Endothelial cell of umbilical vein (primary cell): ENCODE measurements around the gene TEX12. TPM values are rescaled to one million over a fixed set of nuclear protein-coding genes. Genes with fewer than 3 reads are reported as not detected.

Experiments used
- BruUV-seq: library from RNA; stranded (reverse); fragments of 400-500 nt; replicated peaks from 2 replicates; lab custom pipeline; 2021; lab: Mats Ljungman, UMichigan
- CTCF ChIA-PET: fragments of 300-600, 350-600 bp; sonication (Branson Sonifier 250); formaldehyde crosslinking; loops from one replicate; lab custom pipeline; 2021; ENCODE audit warnings: antibody characterized with exemption, inconsistent platforms; lab: Charles Lee
- POLR2A ChIA-PET: fragments of 300-600, 350-600 bp; sonication (Branson Sonifier 250); formaldehyde crosslinking; loops from one replicate; lab custom pipeline; 2021; ENCODE audit warnings: antibody characterized with exemption, inconsistent platforms; lab: Charles Lee
- DNase-seq: peaks from one replicate; pipeline ENCODE4 v3.0.0-alpha.2; 2011; ENCODE audit warnings: low read depth, low spot score
- FAIRE-seq: peaks from 2 replicates; lab custom pipeline; 2011; peaks lifted over from hg19 to GRCh38; lab: Jason Lieb, UNC
- H2AFZ ChIP-seq: 2 replicates; pipeline ENCODE4 v1.6.0; 2012; ENCODE audit warnings: low read depth, low read length, control low read depth, inconsistent platforms
- H3K27ac ChIP-seq: 2 replicates; pipeline ENCODE4 v1.5.1; 2011; ENCODE audit warnings: low read depth, mild to moderate bottlenecking, control low read depth, low read length, moderate library complexity; ENCODE audit not compliant: insufficient read depth
- H3K27me3 ChIP-seq, 2 experiments: 2 replicates each; pipeline versions ENCODE4 v1.6.0 to v1.6.1; 2011; ENCODE audit warnings: low read length in 2 of 2, mixed read lengths in 1 of 2; ENCODE audit not compliant: control insufficient read depth in 2 of 2, insufficient read depth in 2 of 2
- H3K36me3 ChIP-seq, 2 experiments: 2 replicates in 1 of 2; 3 replicates in 1 of 2; pipeline ENCODE4 v1.5.1; 2011; ENCODE audit warnings: low read length in 2 of 2, mild to moderate bottlenecking in 1 of 2, moderate library complexity in 1 of 2; ENCODE audit not compliant: control insufficient read depth in 2 of 2, insufficient read depth in 2 of 2; ENCODE audit errors: extremely low read depth in 1 of 2
- H3K4me1 ChIP-seq: 3 replicates; pipeline ENCODE4 v1.5.1; 2011; ENCODE audit warnings: mild to moderate bottlenecking, low read length; ENCODE audit not compliant: control insufficient read depth, insufficient read depth; ENCODE audit errors: extremely low read depth
- H3K4me2 ChIP-seq: 2 replicates; pipeline ENCODE4 v1.6.1; 2011; ENCODE audit warnings: low read length, control low read depth, mixed read lengths; ENCODE audit not compliant: insufficient read depth
- H3K4me3 ChIP-seq, 3 experiments: fragments of 200-600 bp in 1 of 3; sonication (generic), shearing (Covaris generic) in 1 of 3; replicated peaks in 1 of 3; 2 replicates each; pipeline ENCODE4 v1.5.1; 2011 to 2016; ENCODE audit warnings: control low read depth in 3 of 3, low read length in 3 of 3, mild to moderate bottlenecking in 2 of 3, inconsistent platforms in 1 of 3, low read depth in 1 of 3, moderate library complexity in 1 of 3; ENCODE audit not compliant: insufficient read depth in 1 of 3
- H3K79me2 ChIP-seq: 2 replicates; pipeline ENCODE4 v1.6.0; 2012; ENCODE audit warnings: low read length, inconsistent platforms; ENCODE audit not compliant: control insufficient read depth, insufficient read depth
- H3K9ac ChIP-seq: replicated peaks from 2 replicates; pipeline ENCODE3; 2011; ENCODE audit warnings: low read length, control low read depth; ENCODE audit not compliant: insufficient read depth; ENCODE audit errors: extremely low read depth
- H3K9me1 ChIP-seq: replicated peaks from 3 replicates; pipeline ENCODE4 v1.6.0; 2011; ENCODE audit warnings: mild to moderate bottlenecking, low read length; ENCODE audit not compliant: control insufficient read depth, insufficient read depth; ENCODE audit errors: extremely low read depth
- H3K9me3 ChIP-seq: replicated peaks from 2 replicates; pipeline ENCODE4 v1.5.1; 2012; ENCODE audit warnings: low read length, inconsistent platforms; ENCODE audit not compliant: control insufficient read depth, insufficient read depth
- H4K20me1 ChIP-seq: replicated peaks from 2 replicates; pipeline ENCODE3; 2011; ENCODE audit warnings: mild to moderate bottlenecking, low read length; ENCODE audit not compliant: control insufficient read depth, insufficient read depth; ENCODE audit errors: extremely low read depth
- CTCF ChIP-seq, 2 donors: IDR thresholded peaks; 1 replicate in 1 of 2; 2 replicates in 1 of 2; pipeline ENCODE4 v1.5.1; 2011; ENCODE audit warnings: low read length in 2 of 2, mild to moderate bottlenecking in 2 of 2, moderate library complexity in 2 of 2, control low read depth in 1 of 2, inconsistent platforms in 1 of 2, low read depth in 1 of 2; ENCODE audit not compliant: insufficient read depth in 1 of 2; ENCODE audit errors: extremely low read depth in 1 of 2
- EZH2 ChIP-seq: IDR thresholded peaks from 2 replicates; pipeline ENCODE4 v1.6.1; 2012; ENCODE audit warnings: borderline replicate concordance, low read depth, mild to moderate bottlenecking, moderate library complexity, low read length, inconsistent platforms; ENCODE audit not compliant: severe bottlenecking
- FOS ChIP-seq: IDR thresholded peaks from 2 replicates; pipeline ENCODE4 v1.6.1; 2011; ENCODE audit warnings: mild to moderate bottlenecking, low read length, moderate library complexity, borderline replicate concordance; ENCODE audit not compliant: insufficient read depth
- GATA2 ChIP-seq: IDR thresholded peaks from 2 replicates; pipeline ENCODE4 v1.7.0; 2011; ENCODE audit warnings: low read depth, mild to moderate bottlenecking, moderate library complexity, mixed read lengths, low read length; ENCODE audit not compliant: insufficient read length, insufficient read depth
- JUN ChIP-seq: IDR thresholded peaks from 2 replicates; pipeline ENCODE4 v1.6.1; 2011; ENCODE audit warnings: borderline replicate concordance, low read depth; ENCODE audit not compliant: insufficient read length, insufficient read depth
- MYC ChIP-seq: IDR thresholded peaks from one replicate; pipeline ENCODE4 v1.6.1; 2011; ENCODE audit warnings: mild to moderate bottlenecking, low read depth, low read length
- POLR2A ChIP-seq: IDR thresholded peaks from 2 replicates; pipeline ENCODE4 v1.6.1; 2012; ENCODE audit warnings: low read depth, mild to moderate bottlenecking, control low read depth, low read length
- POLR2AphosphoS5 ChIP-seq: IDR thresholded peaks from 2 replicates; pipeline ENCODE4 v1.6.1; 2012; ENCODE audit warnings: low read depth, mild to moderate bottlenecking, control low read depth, low read length, moderate library complexity; ENCODE audit not compliant: insufficient read depth
- dilution Hi-C: fragments of 300-500 bp; cut with MboI; formaldehyde crosslinking; loops from one replicate; pipeline ENCODE4 v1.15.0; 2019; ENCODE audit warnings: low sequenced_read_pairs; ENCODE audit not compliant: extremely low pct_ligation_motif_present
- intact Hi-C: fragments of 100-400 bp; cut with micrococcal nuclease; formaldehyde crosslinking; loops from one replicate; pipeline ENCODE4 v1.10.0; 2022
- polyA plus RNA-seq, 4 experiments: library from polyadenylated mRNA; depleted of rRNA in 3 of 4; stranded (reverse) in 3 of 4; unstranded in 1 of 4; fragments of >200 nt; gene quantifications; 2 replicates each; pipeline versions ENCODE4 v1.2.1 to v1.2.3, GENCODE V29; 2011 to 2012; ENCODE audit warnings: missing spikeins in 1 of 4
- total RNA-seq: library from RNA; stranded (reverse); gene quantifications from 2 replicates; pipeline ENCODE4 v1.2.3, GENCODE V29; 2021
- TF ChIP-seq, protein P1 (sequence below): IDR thresholded peaks from 2 replicates; pipeline ENCODE4 v1.6.1; 2011; ENCODE audit not compliant: insufficient read depth, insufficient read length

TEX12 gene
- total and polyA plus RNA-seq, 2 donors (not counting 3 experiments of a cell fraction or from before 2014, with no cell fraction given): 0.46 TPM; not detected in 1

DNA sequence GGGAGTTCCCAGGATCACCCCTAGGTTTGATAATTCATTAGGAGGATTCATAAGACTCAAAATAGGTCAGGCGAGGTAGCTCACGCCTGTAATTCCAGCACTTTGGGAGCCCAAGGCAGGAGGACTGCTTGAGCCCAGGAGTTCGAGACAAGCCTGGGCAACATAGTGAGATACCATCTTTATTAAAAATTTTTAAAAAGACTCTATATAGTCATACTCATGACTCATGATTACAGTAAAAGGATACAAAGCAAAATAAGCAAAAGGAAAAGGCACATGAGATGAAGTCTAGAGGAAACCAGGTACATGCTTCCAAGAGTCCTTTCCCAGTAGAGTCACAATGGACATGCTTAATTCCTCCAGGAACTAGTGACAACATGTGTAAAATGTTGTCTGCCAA, 45.1 kb downstream of the TEX12 start:
- Histone ChIP-seq H2AFZ (no peak overlapping the region), H3K4me1 (no peaks in the 10 kb centered on the region), H3K9me1 (no peaks in the 10 kb centered on the region), H4K20me1 (no peaks in the 10 kb centered on the region), H3K9me3 (no peaks in the 10 kb centered on the region), H3K4me3 (no peak overlapping the region), H3K27me3 (no peaks in the 10 kb centered on the region), H3K9ac (no peak overlapping the region), H3K79me2 (no peaks in the 10 kb centered on the region), H3K4me2 (no peak overlapping the region), H3K27ac (no peak overlapping the region), H3K36me3 (no peaks in the 10 kb centered on the region)
- no peak for FAIRE-seq
- CTCF ChIA-PET: interaction anchor here (1.2 to 13.6 kb wide), 3 partner anchors 9 to 67 kb away, joined by 3 to 540 read pairs (median 3); no protein-coding TSS in a partner anchor
- DNase-seq: no peak
- BruUV-seq: no TSS peak
- POLR2A ChIA-PET: no interaction called here
- intact Hi-C loops (no loop called here), dilution Hi-C loops (no loop called here)
- no peak for TF ChIP-seq MYC
- TF ChIP-seq, protein P1, sequence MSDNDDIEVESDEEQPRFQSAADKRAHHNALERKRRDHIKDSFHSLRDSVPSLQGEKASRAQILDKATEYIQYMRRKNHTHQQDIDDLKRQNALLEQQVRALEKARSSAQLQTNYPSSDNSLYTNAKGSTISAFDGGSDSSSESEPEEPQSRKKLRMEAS: no peak
- no peak for TF ChIP-seq CTCF (IDR thresholded peaks at IDR 0.05; ENCODE audit: extremely low read depth in 1 of 2, insufficient read depth in 1 of 2, low read depth in 1 of 2, low read length in 2 of 2)
- no peak for TF ChIP-seq FOS
- no peak for TF ChIP-seq POLR2AphosphoS5
- no peak for TF ChIP-seq JUN
- no peak for TF ChIP-seq POLR2A
- no peak for TF ChIP-seq GATA2
- TF ChIP-seq EZH2: no peak
